Measurements from ENCODE around the gene ADARB1. TPM values are rescaled to one million over a fixed set of nuclear protein-coding genes. Genes with fewer than 3 reads are reported as not detected.

ADARB1 gene
- polyA plus RNA-seq, 1 donor (not counting 4 experiments of a cell fraction or from before 2014, with no cell fraction given), result 13.0 TPM

- no peaks in the 10 kb centered on the region for H3K79me2 ChIP-seq (ENCODE audit: control insufficient read depth, insufficient read depth, low read length)
- no peak for TF ChIP-seq EZH2 (IDR thresholded peaks at IDR 0.05; ENCODE audit: low read length)
- TF ChIP-seq CTCF (optimal IDR thresholded peaks at IDR 0.05 in 1 of 3, IDR thresholded peaks at IDR 0.05 in 1 of 3, conservative IDR thresholded peaks at IDR 0.05 in 1 of 3; ENCODE audit: extremely low read depth in 1 of 3, insufficient read depth in 2 of 3, low read length in 3 of 3), result no peak
- H3K27ac ChIP-seq (ENCODE audit: control insufficient read depth, insufficient read depth, low read length), result no peak overlapping the region
- H3K9ac ChIP-seq (ENCODE audit: control insufficient read depth, extremely low read depth, insufficient read depth, low read length), result no peak overlapping the region
- dilution Hi-C loops (cut with MboI; ENCODE audit: extremely low pct_ligation_motif_present, low sequenced_read_pairs), result no loop called here
- no peak overlapping the region for H2AFZ ChIP-seq (ENCODE audit: control insufficient read depth, low read length)
- H3K4me2 ChIP-seq (ENCODE audit: control insufficient read depth, extremely low read depth, insufficient read depth, low read depth, low read length), result no peak overlapping the region
- H3K4me3 ChIP-seq (ENCODE audit: control insufficient read depth in 2 of 3, extremely low read depth in 1 of 3, insufficient read depth in 2 of 3, low read depth in 1 of 3, low read length in 3 of 3), result no peak overlapping the region
- H3K4me1 ChIP-seq (ENCODE audit: control insufficient read depth, extremely low read depth, insufficient read depth, low read length), result no peaks in the 10 kb centered on the region
- peaks cover 2% of the 10 kb centered on the region for H3K9me1 ChIP-seq (ENCODE audit: control insufficient read depth, extremely low read depth, insufficient read depth, low read length)
- H3K36me3 ChIP-seq (ENCODE audit: control insufficient read depth in 2 of 2, extremely low read depth in 1 of 2, insufficient read depth in 2 of 2, low read length in 2 of 2), result peaks cover 0 to 10% of the 10 kb centered on the region in 2 experiments
- H3K27me3 ChIP-seq (ENCODE audit: control insufficient read depth, extremely low read depth, insufficient read depth, low read length), result no peaks in the 10 kb centered on the region
- FAIRE-seq (no peak), DNase-seq (ENCODE audit: low read depth, low spot score) (no peak)
- no peaks in the 10 kb centered on the region for H4K20me1 ChIP-seq (ENCODE audit: control insufficient read depth, extremely low read depth, insufficient read depth, low read length)
- no peaks in the 10 kb centered on the region for H3K9me3 ChIP-seq (ENCODE audit: control insufficient read depth, low read depth, low read length)
Observed at GRCh38 chr21:45160198-45160597, 85.8 kb downstream of the ADARB1 start.

DNA sequence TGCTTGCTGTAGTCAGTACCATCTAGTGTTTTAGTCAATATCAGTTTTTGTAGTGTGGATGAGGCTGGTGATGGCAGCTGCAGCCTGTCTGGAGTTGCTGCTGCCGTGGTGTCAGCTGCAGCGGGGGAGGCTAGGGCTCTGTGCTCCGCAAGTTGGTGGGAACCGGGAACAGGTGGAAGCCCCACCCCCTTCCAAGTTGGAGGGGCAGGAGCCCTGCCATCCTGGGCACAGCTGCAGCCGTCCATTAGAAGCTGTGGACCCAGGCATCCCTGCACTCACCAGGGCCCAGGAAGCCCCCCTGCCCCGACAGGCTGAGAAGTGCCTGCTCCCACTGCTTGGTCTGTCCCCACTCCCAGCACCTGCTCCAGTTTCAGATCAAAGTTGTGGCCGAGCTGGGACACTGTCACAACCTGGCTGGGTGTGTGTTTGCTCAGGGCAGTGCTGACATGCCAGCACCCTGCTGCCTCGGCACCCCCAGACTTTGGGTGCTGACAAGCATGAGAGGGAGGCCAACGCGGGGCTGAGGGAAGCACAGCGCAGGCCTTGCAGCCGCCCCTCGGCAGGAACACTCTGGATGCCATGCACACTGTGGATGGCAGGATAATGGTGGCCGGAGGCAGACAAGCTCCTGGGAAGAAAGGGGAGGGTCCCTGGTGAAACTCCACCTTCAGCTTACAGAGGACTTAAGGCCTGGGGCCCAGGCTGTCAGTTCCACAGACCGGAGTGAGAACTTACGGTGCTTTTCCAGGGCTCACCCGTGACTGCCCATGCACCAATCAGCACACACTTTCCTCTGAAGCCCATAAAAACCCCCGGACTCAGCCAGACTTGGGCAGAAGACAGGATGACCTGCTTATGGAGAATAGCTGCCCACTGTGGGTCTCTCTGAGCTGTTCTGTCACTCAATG lies 86.9 kb downstream of the ADARB1 start:
- H3K36me3 ChIP-seq (ENCODE audit: control insufficient read depth in 2 of 2, extremely low read depth in 1 of 2, insufficient read depth in 2 of 2, low read length in 2 of 2), result peaks cover 0 to 10% of the 10 kb centered on the region in 2 experiments
- FAIRE-seq (no peak), DNase-seq (ENCODE audit: low read depth, low spot score) (no peak)
- TF ChIP-seq EZH2 (IDR thresholded peaks at IDR 0.05; ENCODE audit: low read length) (no peak), CTCF (optimal IDR thresholded peaks at IDR 0.05 in 1 of 3, IDR thresholded peaks at IDR 0.05 in 1 of 3, conservative IDR thresholded peaks at IDR 0.05 in 1 of 3; ENCODE audit: extremely low read depth in 1 of 3, insufficient read depth in 2 of 3, low read length in 3 of 3) (no peak)
- H3K4me1 ChIP-seq (ENCODE audit: control insufficient read depth, extremely low read depth, insufficient read depth, low read length), result no peaks in the 10 kb centered on the region
- no peaks in the 10 kb centered on the region for H3K9me3 ChIP-seq (ENCODE audit: control insufficient read depth, low read depth, low read length)
- H3K27me3 ChIP-seq (ENCODE audit: control insufficient read depth, extremely low read depth, insufficient read depth, low read length), result no peaks in the 10 kb centered on the region
- no peaks in the 10 kb centered on the region for H3K79me2 ChIP-seq (ENCODE audit: control insufficient read depth, insufficient read depth, low read length)
- H3K9me1 ChIP-seq (ENCODE audit: control insufficient read depth, extremely low read depth, insufficient read depth, low read length), result peaks cover 2% of the 10 kb centered on the region
- no peak overlapping the region for H3K9ac ChIP-seq (ENCODE audit: control insufficient read depth, extremely low read depth, insufficient read depth, low read length)
- H3K4me2 ChIP-seq (ENCODE audit: control insufficient read depth, extremely low read depth, insufficient read depth, low read depth, low read length), result no peak overlapping the region
- no peak overlapping the region for H2AFZ ChIP-seq (ENCODE audit: control insufficient read depth, low read length)
- dilution Hi-C loops (cut with MboI; ENCODE audit: extremely low pct_ligation_motif_present, low sequenced_read_pairs), result no loop called here
- no peaks in the 10 kb centered on the region for H4K20me1 ChIP-seq (ENCODE audit: control insufficient read depth, extremely low read depth, insufficient read depth, low read length)
- H3K27ac ChIP-seq (ENCODE audit: control insufficient read depth, insufficient read depth, low read length), result no peak overlapping the region
- H3K4me3 ChIP-seq (ENCODE audit: control insufficient read depth in 2 of 3, extremely low read depth in 1 of 3, insufficient read depth in 2 of 3, low read depth in 1 of 3, low read length in 3 of 3), result no peak overlapping the region
